Superior temporal gyrus (tissue), 1 donor: Measurements from ENCODE around the gene CPSF7.

Experiments
- DNase-seq: peaks from one replicate; pipeline ENCODE4 v3.0.0-alpha.2; 2016; ENCODE audit errors: extremely low spot score

CPSF7 gene

GRCh38 chr11:61357233-61357893 is 72.4 kb downstream of the CPSF7 start:
- no peak for DNase-seq

GRCh38 chr11:61356706-61357105 is 73.1 kb downstream of the CPSF7 start:
- DNase-seq: no peak

GRCh38 chr11:61354208-61354607 is 75.6 kb downstream of the CPSF7 start:
- DNase-seq: no peak

GRCh38 chr11:61353131-61354067 is 76.4 kb downstream of the CPSF7 start:
- DNase-seq: no peak
